Endothelial cell of umbilical vein (primary cell): ENCODE results near the gene CTTN. TPM values are rescaled to one million over a fixed set of nuclear protein-coding genes. Genes with fewer than 3 reads are reported as not detected.

ENCODE experiments used
- BruUV-seq: library from RNA; stranded (reverse); fragments of 400-500 nt; replicated peaks from 2 replicates; lab custom pipeline; 2021; lab: Mats Ljungman, UMichigan
- CTCF ChIA-PET: fragments of 300-600, 350-600 bp; sonication (Branson Sonifier 250); formaldehyde crosslinking; loops from one replicate; lab custom pipeline; 2021; ENCODE audit warnings: antibody characterized with exemption, inconsistent platforms; lab: Charles Lee
- POLR2A ChIA-PET: fragments of 300-600, 350-600 bp; sonication (Branson Sonifier 250); formaldehyde crosslinking; loops from one replicate; lab custom pipeline; 2021; ENCODE audit warnings: antibody characterized with exemption, inconsistent platforms; lab: Charles Lee
- DNase-seq: peaks from one replicate; pipeline ENCODE4 v3.0.0-alpha.2; 2011; ENCODE audit warnings: low read depth, low spot score
- FAIRE-seq: peaks from 2 replicates; lab custom pipeline; 2011; peaks lifted over from hg19 to GRCh38; lab: Jason Lieb, UNC
- H2AFZ ChIP-seq: 2 replicates; pipeline ENCODE4 v1.6.0; 2012; ENCODE audit warnings: low read depth, low read length, control low read depth, inconsistent platforms
- H3K27ac ChIP-seq: 2 replicates; pipeline ENCODE4 v1.5.1; 2011; ENCODE audit warnings: low read depth, mild to moderate bottlenecking, control low read depth, low read length, moderate library complexity; ENCODE audit not compliant: insufficient read depth
- H3K27me3 ChIP-seq, 2 experiments: 2 replicates each; pipeline versions ENCODE4 v1.6.0 to v1.6.1; 2011; ENCODE audit warnings: low read length in 2 of 2, mixed read lengths in 1 of 2; ENCODE audit not compliant: control insufficient read depth in 2 of 2, insufficient read depth in 2 of 2
- H3K36me3 ChIP-seq, 2 experiments: 2 replicates in 1 of 2; 3 replicates in 1 of 2; pipeline ENCODE4 v1.5.1; 2011; ENCODE audit warnings: low read length in 2 of 2, mild to moderate bottlenecking in 1 of 2, moderate library complexity in 1 of 2; ENCODE audit not compliant: control insufficient read depth in 2 of 2, insufficient read depth in 2 of 2; ENCODE audit errors: extremely low read depth in 1 of 2
- H3K4me1 ChIP-seq: 3 replicates; pipeline ENCODE4 v1.5.1; 2011; ENCODE audit warnings: mild to moderate bottlenecking, low read length; ENCODE audit not compliant: control insufficient read depth, insufficient read depth; ENCODE audit errors: extremely low read depth
- H3K4me2 ChIP-seq: 2 replicates; pipeline ENCODE4 v1.6.1; 2011; ENCODE audit warnings: low read length, control low read depth, mixed read lengths; ENCODE audit not compliant: insufficient read depth
- H3K4me3 ChIP-seq, 3 experiments: fragments of 200-600 bp in 1 of 3; sonication (generic), shearing (Covaris generic) in 1 of 3; replicated peaks in 1 of 3; 2 replicates each; pipeline ENCODE4 v1.5.1; 2011 to 2016; ENCODE audit warnings: control low read depth in 3 of 3, low read length in 3 of 3, mild to moderate bottlenecking in 2 of 3, inconsistent platforms in 1 of 3, low read depth in 1 of 3, moderate library complexity in 1 of 3; ENCODE audit not compliant: insufficient read depth in 1 of 3
- H3K79me2 ChIP-seq: 2 replicates; pipeline ENCODE4 v1.6.0; 2012; ENCODE audit warnings: low read length, inconsistent platforms; ENCODE audit not compliant: control insufficient read depth, insufficient read depth
- H3K9ac ChIP-seq: replicated peaks from 2 replicates; pipeline ENCODE3; 2011; ENCODE audit warnings: low read length, control low read depth; ENCODE audit not compliant: insufficient read depth; ENCODE audit errors: extremely low read depth
- H3K9me1 ChIP-seq: replicated peaks from 3 replicates; pipeline ENCODE4 v1.6.0; 2011; ENCODE audit warnings: mild to moderate bottlenecking, low read length; ENCODE audit not compliant: control insufficient read depth, insufficient read depth; ENCODE audit errors: extremely low read depth
- H3K9me3 ChIP-seq: replicated peaks from 2 replicates; pipeline ENCODE4 v1.5.1; 2012; ENCODE audit warnings: low read length, inconsistent platforms; ENCODE audit not compliant: control insufficient read depth, insufficient read depth
- H4K20me1 ChIP-seq: replicated peaks from 2 replicates; pipeline ENCODE3; 2011; ENCODE audit warnings: mild to moderate bottlenecking, low read length; ENCODE audit not compliant: control insufficient read depth, insufficient read depth; ENCODE audit errors: extremely low read depth
- EZH2 ChIP-seq: IDR thresholded peaks from 2 replicates; pipeline ENCODE4 v1.6.1; 2012; ENCODE audit warnings: borderline replicate concordance, low read depth, mild to moderate bottlenecking, moderate library complexity, low read length, inconsistent platforms; ENCODE audit not compliant: severe bottlenecking
- FOS ChIP-seq: IDR thresholded peaks from 2 replicates; pipeline ENCODE4 v1.6.1; 2011; ENCODE audit warnings: mild to moderate bottlenecking, low read length, moderate library complexity, borderline replicate concordance; ENCODE audit not compliant: insufficient read depth
- GATA2 ChIP-seq: IDR thresholded peaks from 2 replicates; pipeline ENCODE4 v1.7.0; 2011; ENCODE audit warnings: low read depth, mild to moderate bottlenecking, moderate library complexity, mixed read lengths, low read length; ENCODE audit not compliant: insufficient read length, insufficient read depth
- JUN ChIP-seq: IDR thresholded peaks from 2 replicates; pipeline ENCODE4 v1.6.1; 2011; ENCODE audit warnings: borderline replicate concordance, low read depth; ENCODE audit not compliant: insufficient read length, insufficient read depth
- MAX ChIP-seq: IDR thresholded peaks from 2 replicates; pipeline ENCODE4 v1.6.1; 2011; ENCODE audit not compliant: insufficient read depth, insufficient read length
- POLR2A ChIP-seq: IDR thresholded peaks from 2 replicates; pipeline ENCODE4 v1.6.1; 2012; ENCODE audit warnings: low read depth, mild to moderate bottlenecking, control low read depth, low read length
- POLR2AphosphoS5 ChIP-seq: IDR thresholded peaks from 2 replicates; pipeline ENCODE4 v1.6.1; 2012; ENCODE audit warnings: low read depth, mild to moderate bottlenecking, control low read depth, low read length, moderate library complexity; ENCODE audit not compliant: insufficient read depth
- dilution Hi-C: fragments of 300-500 bp; cut with MboI; formaldehyde crosslinking; loops from one replicate; pipeline ENCODE4 v1.15.0; 2019; ENCODE audit warnings: low sequenced_read_pairs; ENCODE audit not compliant: extremely low pct_ligation_motif_present
- intact Hi-C: fragments of 100-400 bp; cut with micrococcal nuclease; formaldehyde crosslinking; loops from one replicate; pipeline ENCODE4 v1.10.0; 2022
- polyA plus RNA-seq, 4 experiments: library from polyadenylated mRNA; depleted of rRNA in 3 of 4; stranded (reverse) in 3 of 4; unstranded in 1 of 4; fragments of >200 nt; gene quantifications; 2 replicates each; pipeline versions ENCODE4 v1.2.1 to v1.2.3, GENCODE V29; 2011 to 2012; ENCODE audit warnings: missing spikeins in 1 of 4
- total RNA-seq: library from RNA; stranded (reverse); gene quantifications from 2 replicates; pipeline ENCODE4 v1.2.3, GENCODE V29; 2021
- TF ChIP-seq, protein P1 (sequence below), 2 donors: IDR thresholded peaks; 1 replicate in 1 of 2; 2 replicates in 1 of 2; pipeline ENCODE4 v1.5.1; 2011; ENCODE audit warnings: low read length in 2 of 2, mild to moderate bottlenecking in 2 of 2, moderate library complexity in 2 of 2, control low read depth in 1 of 2, inconsistent platforms in 1 of 2, low read depth in 1 of 2; ENCODE audit not compliant: insufficient read depth in 1 of 2; ENCODE audit errors: extremely low read depth in 1 of 2

Gene CTTN
- total and polyA plus RNA-seq, 2 donors (not counting 3 experiments of a cell fraction or from before 2014, with no cell fraction given) = 161 to 330 TPM

- Histone ChIP-seq H3K4me2 (no peak overlapping the region), H3K27me3 (no peaks in the 10 kb centered on the region), H3K27ac (no peak overlapping the region), H3K9me3 (no peaks in the 10 kb centered on the region), H3K79me2 (no peaks in the 10 kb centered on the region), H3K4me1 (no peaks in the 10 kb centered on the region), H4K20me1 (no peaks in the 10 kb centered on the region), H2AFZ (no peak overlapping the region), H3K9me1 (no peaks in the 10 kb centered on the region), H3K4me3 (no peak overlapping the region), H3K36me3 (no peaks in the 10 kb centered on the region), H3K9ac (no peak overlapping the region)
- FAIRE-seq = no peak
- intact Hi-C loops = loop anchor here (10.0 kb wide), 1 partner anchor 562 kb away; no protein-coding TSS in a partner anchor
- BruUV-seq = no TSS peak
- dilution Hi-C loops = no loop called here
- POLR2A ChIA-PET = no interaction called here
- no peak for DNase-seq
- CTCF ChIA-PET = interaction anchor here (1.4 kb wide), 1 partner anchor 9 kb away, joined by 4 read pairs; no protein-coding TSS in a partner anchor
- TF ChIP-seq GATA2 = no peak
- TF ChIP-seq POLR2A = no peak
- no peak for TF ChIP-seq EZH2
- TF ChIP-seq MAX = no peak
- no peak for TF ChIP-seq FOS
- no peak for TF ChIP-seq POLR2AphosphoS5
- TF ChIP-seq, protein P1, sequence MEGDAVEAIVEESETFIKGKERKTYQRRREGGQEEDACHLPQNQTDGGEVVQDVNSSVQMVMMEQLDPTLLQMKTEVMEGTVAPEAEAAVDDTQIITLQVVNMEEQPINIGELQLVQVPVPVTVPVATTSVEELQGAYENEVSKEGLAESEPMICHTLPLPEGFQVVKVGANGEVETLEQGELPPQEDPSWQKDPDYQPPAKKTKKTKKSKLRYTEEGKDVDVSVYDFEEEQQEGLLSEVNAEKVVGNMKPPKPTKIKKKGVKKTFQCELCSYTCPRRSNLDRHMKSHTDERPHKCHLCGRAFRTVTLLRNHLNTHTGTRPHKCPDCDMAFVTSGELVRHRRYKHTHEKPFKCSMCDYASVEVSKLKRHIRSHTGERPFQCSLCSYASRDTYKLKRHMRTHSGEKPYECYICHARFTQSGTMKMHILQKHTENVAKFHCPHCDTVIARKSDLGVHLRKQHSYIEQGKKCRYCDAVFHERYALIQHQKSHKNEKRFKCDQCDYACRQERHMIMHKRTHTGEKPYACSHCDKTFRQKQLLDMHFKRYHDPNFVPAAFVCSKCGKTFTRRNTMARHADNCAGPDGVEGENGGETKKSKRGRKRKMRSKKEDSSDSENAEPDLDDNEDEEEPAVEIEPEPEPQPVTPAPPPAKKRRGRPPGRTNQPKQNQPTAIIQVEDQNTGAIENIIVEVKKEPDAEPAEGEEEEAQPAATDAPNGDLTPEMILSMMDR (IDR thresholded peaks at IDR 0.05; ENCODE audit: extremely low read depth in 1 of 2, insufficient read depth in 1 of 2, low read depth in 1 of 2, low read length in 2 of 2) = no peak
- no peak for TF ChIP-seq JUN
Observed at GRCh38 chr11:70476669-70477068, 78.3 kb downstream of the CTTN start.
